ENCODE measurements around the gene ACP6. TPM values are rescaled to one million over a fixed set of nuclear protein-coding genes. Genes with fewer than 3 reads are reported as not detected.
"Not testable (repeated sequence)": the region's sequence is repeated elsewhere in the genome, so short reads cannot be mapped to it uniquely, and the experiment has no call there.

Gene ACP6
- total RNA-seq, 2 experiments from 2014 or later = 11.1 to 11.7 TPM

DNA sequence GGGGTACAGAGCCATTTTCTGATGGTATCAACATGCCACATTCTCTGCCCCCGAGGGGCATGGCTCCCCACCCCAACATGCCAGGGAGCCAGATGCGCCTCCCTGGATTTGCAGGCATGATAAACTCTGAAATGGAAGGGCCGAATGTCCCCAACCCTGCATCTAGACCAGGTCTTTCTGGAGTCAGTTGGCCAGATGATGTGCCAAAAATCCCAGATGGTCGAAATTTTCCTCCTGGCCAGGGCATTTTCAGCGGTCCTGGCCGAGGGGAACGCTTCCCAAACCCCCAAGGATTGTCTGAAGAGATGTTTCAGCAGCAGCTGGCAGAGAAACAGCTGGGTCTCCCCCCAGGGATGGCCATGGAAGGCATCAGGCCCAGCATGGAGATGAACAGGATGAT, 50.6 kb downstream of the ACP6 start:
- H3K4me1 Mint-ChIP-seq = peaks cover 28% of the 10 kb centered on the region
- H3K36me3 Mint-ChIP-seq (ENCODE audit: low read depth) = peaks cover 61% of the 10 kb centered on the region
- DNase-seq (no peak), ATAC-seq (no peak)
- POLR2A ChIA-PET = no interaction called here
- H3K27me3 Mint-ChIP-seq = no peaks in the 10 kb centered on the region
- intact Hi-C loops (cut with DNase I, micrococcal nuclease) = loop anchor here (2.0 to 5.0 kb wide), 3 partner anchors 19 to 72 kb away; no protein-coding TSS in a partner anchor
- no peak overlapping the region for H3K4me3 Mint-ChIP-seq
- CTCF ChIA-PET = interaction anchor here (0.7 to 0.8 kb wide), 2 partner anchors 22 to 88 kb away, joined by 3 read pairs; no protein-coding TSS in a partner anchor
- H3K9me3 Mint-ChIP-seq (ENCODE audit: low read depth) = no peaks in the 10 kb centered on the region
- no peak overlapping the region for H3K27ac Mint-ChIP-seq

DNA sequence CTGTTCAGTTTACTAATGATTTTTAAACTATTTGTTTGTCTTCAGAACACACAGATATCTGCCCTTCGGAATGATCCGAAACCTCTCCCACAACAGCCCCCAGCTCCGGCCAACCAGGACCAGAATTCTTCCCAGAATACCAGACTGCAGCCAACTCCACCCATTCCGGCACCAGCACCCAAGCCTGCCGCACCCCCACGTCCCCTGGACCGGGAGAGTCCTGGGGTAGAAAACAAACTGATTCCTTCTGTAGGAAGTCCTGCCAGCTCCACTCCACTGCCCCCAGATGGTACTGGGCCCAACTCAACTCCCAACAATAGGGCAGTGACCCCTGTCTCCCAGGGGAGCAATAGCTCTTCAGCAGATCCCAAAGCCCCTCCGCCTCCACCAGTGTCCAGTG, 51.6 kb downstream of the ACP6 start:
- Mint-ChIP-seq H3K27ac (peak overlapping the region; percentile 72), H3K4me3 (no peak overlapping the region), H3K4me1 (peaks cover 28% of the 10 kb centered on the region), H3K27me3 (no peaks in the 10 kb centered on the region), H3K36me3 (ENCODE audit: low read depth) (peaks cover 65% of the 10 kb centered on the region), H3K9me3 (ENCODE audit: low read depth) (no peaks in the 10 kb centered on the region)
- intact Hi-C loops (cut with DNase I, micrococcal nuclease) = loop anchor here (2.0 to 5.0 kb wide), 3 partner anchors 18 to 71 kb away; no protein-coding TSS in a partner anchor
- POLR2A ChIA-PET = interaction anchor here (1.6 kb wide), 1 partner anchor 79 kb away, joined by 10 read pairs; the partner anchor contains the start of gene BCL9
- CTCF ChIA-PET = interaction anchor here (0.9 to 1.7 kb wide), 2 partner anchors 8 to 91 kb away, joined by 4 to 5 read pairs; no protein-coding TSS in a partner anchor
- ATAC-seq (no peak), DNase-seq (no peak)

DNA sequence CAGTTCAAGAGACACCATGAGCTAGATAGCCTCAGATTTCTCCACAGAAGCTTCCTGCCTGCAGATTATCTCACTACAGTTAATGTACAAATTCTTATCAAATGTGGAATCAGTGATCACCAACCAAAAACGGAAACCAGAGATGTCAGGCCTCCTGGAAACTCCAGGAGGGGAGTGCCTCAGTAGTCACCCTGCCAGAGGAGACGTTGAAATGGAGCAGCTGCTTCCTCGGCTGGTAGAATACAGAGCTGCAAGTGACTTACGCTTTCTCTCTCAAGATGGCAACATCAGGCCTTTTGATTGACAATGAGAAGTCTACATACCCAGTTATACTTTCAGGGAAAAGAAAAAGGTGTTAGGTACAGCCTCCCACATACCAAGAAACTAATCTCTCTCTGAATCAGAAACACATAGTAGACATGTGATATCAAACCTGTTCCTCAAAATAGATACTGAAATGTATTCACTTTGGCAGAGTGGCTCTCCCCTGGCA, 52.2 kb downstream of the ACP6 start:
- ChIA-PET POLR2A (interaction anchor here (1.0 to 1.6 kb wide), 2 partner anchors 78 to 420 kb away, joined by 3 to 10 read pairs; partner anchors contain the start of gene BCL9), CTCF (interaction anchor here (0.8 to 1.7 kb wide), 4 partner anchors 9 to 90 kb away, joined by 3 to 5 read pairs (median 4); no protein-coding TSS in a partner anchor)
- H3K36me3 Mint-ChIP-seq (ENCODE audit: low read depth) = peaks cover 68% of the 10 kb centered on the region
- DNase-seq = peak; percentile 69
- no peak overlapping the region for H3K4me3 Mint-ChIP-seq
- no peaks in the 10 kb centered on the region for H3K27me3 Mint-ChIP-seq
- peak; percentile 98 for ATAC-seq
- intact Hi-C loops (cut with DNase I, micrococcal nuclease) = loop anchor here (2.0 to 5.0 kb wide), 3 partner anchors 17 to 71 kb away; no protein-coding TSS in a partner anchor
- no peaks in the 10 kb centered on the region for H3K9me3 Mint-ChIP-seq (ENCODE audit: low read depth)
- H3K27ac Mint-ChIP-seq = peak overlapping the region; percentile 72
- H3K4me1 Mint-ChIP-seq = peaks cover 28% of the 10 kb centered on the region

GRCh38 chr1:147614966-147615365, 55.4 kb downstream of the ACP6 start:
- ATAC-seq; H3K27ac Mint-ChIP-seq; H3K9me3 Mint-ChIP-seq (ENCODE audit: low read depth); POLR2A ChIA-PET; DNase-seq; H3K27me3 Mint-ChIP-seq; H3K4me3 Mint-ChIP-seq: not testable (repeated sequence)
- CTCF ChIA-PET = interaction anchor here (0.6 kb wide), 1 partner anchor 26 kb away, joined by 3 read pairs; no protein-coding TSS in a partner anchor
- intact Hi-C loops (cut with DNase I, micrococcal nuclease) = loop anchor here in 1 of 2 experiments (5.0 kb wide), 1 partner anchor 68 kb away; no protein-coding TSS in a partner anchor
- peaks cover 30% of the 10 kb centered on the region for H3K4me1 Mint-ChIP-seq
- H3K36me3 Mint-ChIP-seq (ENCODE audit: low read depth) = peaks cover 62% of the 10 kb centered on the region

DNA sequence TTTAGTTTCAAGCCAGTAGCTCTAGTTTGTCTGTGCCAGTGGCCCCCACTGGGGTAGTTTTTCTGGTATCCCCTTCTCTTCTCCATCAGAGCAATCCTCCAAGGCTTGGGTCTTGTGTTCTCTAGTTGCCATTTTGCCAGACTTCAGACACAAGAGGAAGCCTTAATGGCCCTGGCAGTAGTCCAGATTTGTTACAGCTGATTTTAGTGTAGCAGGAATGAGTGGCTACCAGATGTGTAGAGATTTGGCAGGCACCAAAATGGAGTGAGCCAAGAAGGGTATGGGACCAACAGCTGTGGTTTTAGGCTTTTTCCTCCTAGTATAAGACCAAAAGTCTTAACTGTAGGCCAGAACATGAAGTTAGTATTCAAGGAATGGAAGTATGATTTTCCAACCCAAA, 56.8 kb downstream of the ACP6 start:
- Mint-ChIP-seq H3K4me1 (peaks cover 25% of the 10 kb centered on the region), H3K9me3 (ENCODE audit: low read depth) (no peaks in the 10 kb centered on the region), H3K27ac (no peak overlapping the region), H3K36me3 (ENCODE audit: low read depth) (peaks cover 51% of the 10 kb centered on the region), H3K4me3 (no peak overlapping the region), H3K27me3 (no peaks in the 10 kb centered on the region)
- ChIA-PET CTCF (interaction anchor here (4.0 kb wide), 1 partner anchor 13 kb away, joined by 13 read pairs; no protein-coding TSS in a partner anchor), POLR2A (no interaction called here)
- intact Hi-C loops (cut with DNase I, micrococcal nuclease) = no loop called here
- ATAC-seq = no peak
- DNase-seq = no peak

GRCh38 chr1:147612366-147612765, 58.0 kb downstream of the ACP6 start:
- H3K27me3 Mint-ChIP-seq = no peaks in the 10 kb centered on the region
- CTCF ChIA-PET = interaction anchor here (4.0 kb wide), 1 partner anchor 14 kb away, joined by 13 read pairs; no protein-coding TSS in a partner anchor

DNA sequence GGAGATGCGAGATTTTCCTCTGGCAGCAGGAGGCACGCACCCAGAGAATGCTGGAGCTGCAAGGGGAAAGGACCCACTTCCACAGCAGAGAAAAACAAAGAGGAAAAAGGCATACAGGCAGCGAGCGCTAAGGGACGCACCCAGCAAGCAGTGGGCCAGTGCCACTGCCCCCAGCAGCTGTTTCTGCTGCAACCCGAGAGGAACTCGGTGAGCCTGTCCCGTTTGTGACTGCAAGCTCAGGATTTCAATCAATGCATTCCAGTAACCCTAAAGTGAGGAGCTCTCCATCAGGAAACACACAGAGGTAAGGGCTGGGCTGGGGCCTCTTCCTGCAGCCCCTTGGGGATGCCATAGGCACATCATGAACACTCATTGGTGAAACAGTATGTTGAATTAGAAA, 58.7 kb downstream of the ACP6 start:
- Mint-ChIP-seq H3K4me1 (peaks cover 10% of the 10 kb centered on the region), H3K36me3 (ENCODE audit: low read depth) (peaks cover 52% of the 10 kb centered on the region), H3K27ac (no peak overlapping the region), H3K4me3 (no peak overlapping the region), H3K9me3 (ENCODE audit: low read depth) (no peaks in the 10 kb centered on the region), H3K27me3 (no peaks in the 10 kb centered on the region)
- CTCF ChIA-PET = interaction anchor here (1.6 to 4.0 kb wide), 2 partner anchors 15 to 96 kb away, joined by 4 to 13 read pairs; no protein-coding TSS in a partner anchor
- POLR2A ChIA-PET = no interaction called here
- no peak for ATAC-seq
- intact Hi-C loops (cut with DNase I, micrococcal nuclease) = no loop called here
- no peak for DNase-seq

More at GRCh38 chr1:147612366-147612765, 58.0 kb downstream of the ACP6 start:
- Mint-ChIP-seq H3K4me3 (no peak overlapping the region), H3K4me1 (peaks cover 14% of the 10 kb centered on the region), H3K36me3 (ENCODE audit: low read depth) (peaks cover 52% of the 10 kb centered on the region), H3K9me3 (ENCODE audit: low read depth) (no peaks in the 10 kb centered on the region), H3K27ac (no peak overlapping the region)
- POLR2A ChIA-PET = no interaction called here
- DNase-seq = no peak
- ATAC-seq = no peak
- intact Hi-C loops (cut with DNase I, micrococcal nuclease) = no loop called here

- Mint-ChIP-seq H3K36me3 (ENCODE audit: low read depth) (peaks cover 54% of the 10 kb centered on the region), H3K4me3 (no peak overlapping the region), H3K4me1 (peaks cover 9% of the 10 kb centered on the region), H3K27me3 (no peaks in the 10 kb centered on the region), H3K27ac (no peak overlapping the region), H3K9me3 (ENCODE audit: low read depth) (no peaks in the 10 kb centered on the region)
- POLR2A ChIA-PET = no interaction called here
- CTCF ChIA-PET = interaction anchor here (1.6 to 4.0 kb wide), 2 partner anchors 15 to 95 kb away, joined by 4 to 13 read pairs; no protein-coding TSS in a partner anchor
- DNase-seq (no peak), ATAC-seq (no peak)
- intact Hi-C loops (cut with DNase I, micrococcal nuclease) = no loop called here
These were observed 59.3 kb downstream of the ACP6 start for GRCh38 chr1:147611021-147611426.

DNA sequence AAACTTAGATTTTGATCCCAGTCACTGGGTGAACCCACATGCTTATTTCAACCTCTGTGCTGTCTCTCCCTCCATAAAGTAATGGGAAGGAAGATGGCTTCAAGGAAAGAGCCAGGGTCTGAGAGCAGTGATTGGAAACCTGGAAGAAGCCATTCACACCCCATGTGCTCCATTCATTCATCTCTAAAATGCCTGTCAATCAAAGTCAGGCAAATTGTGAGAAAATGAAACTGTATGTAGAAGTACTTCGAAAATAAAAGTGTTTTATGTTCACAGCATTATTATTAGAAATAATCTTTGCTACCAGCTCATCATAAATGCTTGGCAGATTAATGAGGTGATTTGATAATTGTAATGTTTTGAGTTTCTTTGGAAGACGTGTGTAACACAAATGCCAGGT, 61.0 kb downstream of the ACP6 start:
- intact Hi-C loops (cut with DNase I, micrococcal nuclease) = no loop called here
- H3K27me3 Mint-ChIP-seq = no peaks in the 10 kb centered on the region
- ChIA-PET CTCF (no interaction called here), POLR2A (no interaction called here)
- ATAC-seq = no peak
- H3K4me1 Mint-ChIP-seq = peaks cover 7% of the 10 kb centered on the region
- H3K9me3 Mint-ChIP-seq (ENCODE audit: low read depth) = no peaks in the 10 kb centered on the region
- H3K4me3 Mint-ChIP-seq = no peak overlapping the region
- DNase-seq = no peak
- no peak overlapping the region for H3K27ac Mint-ChIP-seq
- peaks cover 54% of the 10 kb centered on the region for H3K36me3 Mint-ChIP-seq (ENCODE audit: low read depth)

DNA sequence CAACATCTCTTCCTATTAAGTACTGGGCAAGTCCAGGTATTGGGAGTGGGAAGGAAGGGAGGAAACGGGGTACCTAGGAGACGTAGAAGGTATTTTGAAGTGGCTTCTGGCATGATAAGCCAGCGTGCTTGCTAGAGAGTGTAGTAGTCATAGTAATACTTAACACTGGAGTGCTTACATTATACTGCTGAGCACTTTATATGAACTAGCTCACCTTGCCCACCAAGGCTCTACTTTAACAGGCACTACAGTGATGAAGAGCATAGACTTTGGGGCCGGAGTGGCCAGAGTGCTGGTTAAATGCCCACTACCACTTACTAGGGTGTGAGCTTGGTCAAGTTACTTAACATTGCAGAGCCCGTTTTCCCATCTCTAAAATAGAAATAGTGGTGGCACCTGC, 61.7 kb downstream of the ACP6 start:
- intact Hi-C loops (cut with DNase I, micrococcal nuclease) = no loop called here
- peaks cover 8% of the 10 kb centered on the region for H3K4me1 Mint-ChIP-seq
- H3K9me3 Mint-ChIP-seq (ENCODE audit: low read depth) = no peaks in the 10 kb centered on the region
- ATAC-seq (no peak), DNase-seq (no peak)
- H3K27me3 Mint-ChIP-seq = no peaks in the 10 kb centered on the region
- no peak overlapping the region for H3K4me3 Mint-ChIP-seq
- POLR2A ChIA-PET = no interaction called here
- CTCF ChIA-PET = no interaction called here
- no peak overlapping the region for H3K27ac Mint-ChIP-seq
- peaks cover 48% of the 10 kb centered on the region for H3K36me3 Mint-ChIP-seq (ENCODE audit: low read depth)

GRCh38 chr1:147605591-147605990, 64.7 kb downstream of the ACP6 start:
- ATAC-seq = no peak
- CTCF ChIA-PET = interaction anchor here (0.8 to 1.4 kb wide), 4 partner anchors 12 to 84 kb away, joined by 3 to 6 read pairs (median 3); no protein-coding TSS in a partner anchor
- intact Hi-C loops (cut with DNase I, micrococcal nuclease) = no loop called here
- no peaks in the 10 kb centered on the region for H3K9me3 Mint-ChIP-seq (ENCODE audit: low read depth)
- H3K36me3 Mint-ChIP-seq (ENCODE audit: low read depth) = peaks cover 32% of the 10 kb centered on the region
- no peaks in the 10 kb centered on the region for H3K27me3 Mint-ChIP-seq
- DNase-seq = no peak
- H3K4me3 Mint-ChIP-seq = no peak overlapping the region
- H3K27ac Mint-ChIP-seq = no peak overlapping the region
- POLR2A ChIA-PET = no interaction called here
- H3K4me1 Mint-ChIP-seq = peaks cover 25% of the 10 kb centered on the region

DNA sequence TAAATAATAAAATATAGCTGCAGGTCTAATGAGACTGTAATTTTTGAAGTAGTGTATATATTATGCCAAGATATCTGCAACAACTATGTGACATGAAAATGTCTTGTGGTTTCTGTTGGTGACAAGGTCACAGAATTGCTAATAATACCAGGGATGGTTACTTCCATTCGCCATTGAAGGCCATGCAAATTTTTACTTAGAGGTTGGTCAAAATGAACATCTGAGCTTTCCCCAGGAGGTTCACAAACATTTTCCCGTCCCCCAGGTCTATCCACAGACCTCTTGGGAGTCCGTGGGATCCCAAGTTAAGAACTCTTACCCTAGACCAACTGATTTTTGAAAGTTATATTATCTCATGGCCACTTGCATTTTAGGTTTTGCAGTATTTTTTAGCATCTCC, 66.3 kb downstream of the ACP6 start:
- Mint-ChIP-seq H3K4me1 (peaks cover 29% of the 10 kb centered on the region), H3K27ac (no peak overlapping the region), H3K9me3 (ENCODE audit: low read depth) (no peaks in the 10 kb centered on the region), H3K27me3 (no peaks in the 10 kb centered on the region), H3K36me3 (ENCODE audit: low read depth) (peaks cover 32% of the 10 kb centered on the region), H3K4me3 (no peak overlapping the region)
- ATAC-seq = no peak
- POLR2A ChIA-PET = no interaction called here
- intact Hi-C loops (cut with DNase I, micrococcal nuclease) = loop anchor here in 1 of 2 experiments (5.0 kb wide), 1 partner anchor 432 kb away; the partner anchor contains the start of gene PRKAB2
- CTCF ChIA-PET = interaction anchor here (1.6 to 1.8 kb wide), 2 partner anchors 22 to 79 kb away, joined by 3 to 6 read pairs; no protein-coding TSS in a partner anchor
- DNase-seq = no peak

Data from activated CD4-positive, alpha-beta T cell treated with anti-CD3 and anti-CD28 coated beads for 36 hours (primary cell).